A549 (cell line): ENCODE data around the gene CRYGB. TPM values are rescaled to one million over a fixed set of nuclear protein-coding genes. Genes with fewer than 3 reads are reported as not detected.

Experiments
- ATAC-seq, 2 experiments: fragments of 200-7000 bp in 1 of 2; fragments of >200 bp in 1 of 2; cut with Nextera tagmentation in 1 of 2; cut with Tn5 transposase in 1 of 2; 3 replicates each; pipeline versions ENCODE4 v1.8.0 to v1.9.1; 2018 to 2020; ENCODE audit warnings: mild to moderate bottlenecking in 1 of 2, moderate library complexity in 1 of 2
- CTCF ChIA-PET: fragments of 300-600 bp; sonication (Branson Sonifier 250); formaldehyde crosslinking; extraction: SDS; loops from one replicate; lab custom pipeline; 2021; ENCODE audit warnings: antibody characterized with exemption, inconsistent platforms; lab: Yijun Ruan, JAX
- POLR2A ChIA-PET: fragments of 350-600 bp; formaldehyde crosslinking; extraction: SDS; loops from one replicate; lab custom pipeline; 2021; ENCODE audit warnings: antibody characterized with exemption, inconsistent platforms; lab: Yijun Ruan, JAX
- DNase-seq, 2 experiments: peaks; one replicate each; pipeline versions ENCODE4 v3.0.0 to v3.0.0-alpha.2; 2011 to 2016; ENCODE audit warnings: low read depth in 1 of 2, low spot score in 1 of 2
- FAIRE-seq: peaks from 2 replicates; lab custom pipeline; 2011; peaks lifted over from hg19 to GRCh38; lab: Jason Lieb, UNC
- H3K27ac ChIP-seq, 2 experiments: fragments of >200 bp; sonication (Bioruptor Twin); formaldehyde crosslinking; 3 replicates each; pipeline ENCODE4 v1.5.1; 2016 to 2017
- H3K4me1 ChIP-seq: fragments of >200 bp; sonication (Bioruptor Twin); formaldehyde crosslinking; 3 replicates; pipeline ENCODE4 v1.6.1; 2016
- H3K4me2 ChIP-seq: fragments of >200 bp; sonication (Bioruptor Twin); formaldehyde crosslinking; 3 replicates; pipeline ENCODE4 v1.6.1; 2016
- H3K4me3 ChIP-seq: fragments of >200 bp; sonication (Bioruptor Twin); formaldehyde crosslinking; 3 replicates; pipeline ENCODE4 v1.5.1; 2016
- H3K9me3 ChIP-seq: fragments of >200 bp; sonication (Bioruptor Twin); formaldehyde crosslinking; 3 replicates; pipeline ENCODE4 v1.6.1; 2016
- ATOH8 ChIP-seq: fragments of 250-450 bp; sonication (Bioruptor Pico); IDR thresholded peaks from 2 replicates; pipeline ENCODE4 v1.5.0; 2020; ENCODE audit warnings: low read depth, mild to moderate bottlenecking, moderate library complexity
- BCL3 ChIP-seq: fragments of >200 bp; sonication (Bioruptor Twin); formaldehyde crosslinking; IDR thresholded peaks from 3 replicates; pipeline ENCODE4 v1.6.1; 2016
- BHLHE40 ChIP-seq: IDR thresholded peaks from 2 replicates; pipeline ENCODE4 v1.6.1; 2012; ENCODE audit warnings: low read depth, low read length, inconsistent platforms
- CBX2 ChIP-seq: fragments of 200-600 bp; sonication (generic); IDR thresholded peaks from 2 replicates; pipeline ENCODE4 v1.6.1; 2016; ENCODE audit warnings: low read depth, mild to moderate bottlenecking, borderline replicate concordance
- CHD4 ChIP-seq: fragments of 200-600 bp; sonication (generic); IDR thresholded peaks from 2 replicates; pipeline ENCODE4 v1.6.1; 2016; ENCODE audit warnings: antibody characterized with exemption, mild to moderate bottlenecking, borderline replicate concordance
- E2F6 ChIP-seq: IDR thresholded peaks from 2 replicates; pipeline ENCODE4 v1.6.1; 2012; ENCODE audit warnings: low read depth, borderline replicate concordance
- EHF ChIP-seq: fragments of 250-450 bp; sonication (Bioruptor Pico); IDR thresholded peaks from 2 replicates; pipeline ENCODE4 v1.5.0; 2020; ENCODE audit warnings: mild to moderate bottlenecking
- EHMT2 ChIP-seq: fragments of 200-600 bp; sonication (generic); IDR thresholded peaks from 2 replicates; pipeline ENCODE4 v1.6.1; 2016; ENCODE audit warnings: antibody characterized with exemption, low read depth, mild to moderate bottlenecking, moderate library complexity
- ESRRA ChIP-seq: fragments of 150-350 bp; IDR thresholded peaks from 2 replicates; pipeline ENCODE4 v1.6.1; 2014; ENCODE audit warnings: mild to moderate bottlenecking, low read length, borderline replicate concordance
- FOSB ChIP-seq: fragments of 250-450 bp; sonication (Bioruptor Pico); IDR thresholded peaks from 2 replicates; pipeline ENCODE4 v1.5.0; 2020; ENCODE audit warnings: mild to moderate bottlenecking, moderate library complexity
- FOXS1 ChIP-seq: fragments of 250-450 bp; sonication (Bioruptor Pico); IDR thresholded peaks from 2 replicates; pipeline ENCODE4 v1.5.0; 2020; ENCODE audit warnings: mild to moderate bottlenecking, moderate library complexity
- HDAC2 ChIP-seq: fragments of 200-600 bp; sonication (generic); IDR thresholded peaks from 2 replicates; pipeline ENCODE4 v1.6.1; 2016
- HEYL ChIP-seq: fragments of 250-450 bp; sonication (Bioruptor Pico); IDR thresholded peaks from 2 replicates; pipeline ENCODE4 v1.8.0; 2021; ENCODE audit warnings: mild to moderate bottlenecking, moderate library complexity
- JUN ChIP-seq, 2 experiments: fragments of >200 bp; sonication (Bioruptor Twin); formaldehyde crosslinking; IDR thresholded peaks; 2 replicates in 1 of 2; 3 replicates in 1 of 2; pipeline ENCODE4 v1.6.1; 2016 to 2017
- KDM1A ChIP-seq: fragments of 200-600 bp; sonication (generic); IDR thresholded peaks from 2 replicates; pipeline ENCODE4 v1.6.1; 2016; ENCODE audit warnings: low read depth, mild to moderate bottlenecking
- MAFK ChIP-seq: fragments of 450-650 bp; IDR thresholded peaks from 2 replicates; pipeline ENCODE4 v1.6.1; 2014; ENCODE audit not compliant: partially characterized antibody
- MAX ChIP-seq: IDR thresholded peaks from 2 replicates; pipeline ENCODE4 v1.6.1; 2012
- MAZ ChIP-seq: fragments of 150-350 bp; IDR thresholded peaks from 2 replicates; pipeline ENCODE4 v1.6.1; 2014; ENCODE audit warnings: antibody characterized with exemption, low read depth, low read length, borderline replicate concordance
- PBX3 ChIP-seq: IDR thresholded peaks from 2 replicates; pipeline ENCODE4 v1.6.1; 2012
- POLR2A ChIP-seq: IDR thresholded peaks from 2 replicates; pipeline ENCODE4 v1.6.1; 2012; ENCODE audit warnings: mild to moderate bottlenecking, low read length
- RAD21 ChIP-seq, 2 experiments: fragments of >200 bp in 1 of 2; sonication (Bioruptor Twin) in 1 of 2; formaldehyde crosslinking in 1 of 2; IDR thresholded peaks in 1 of 2; conservative IDR thresholded peaks in 1 of 2; 2 replicates in 1 of 2; 3 replicates in 1 of 2; pipeline ENCODE4 v1.6.1; 2012 to 2018; ENCODE audit warnings: inconsistent platforms in 1 of 2
- RARB ChIP-seq: fragments of 250-450 bp; sonication (Bioruptor Pico); IDR thresholded peaks from 2 replicates; pipeline ENCODE4 v1.8.0; 2021; ENCODE audit warnings: mild to moderate bottlenecking, moderate library complexity
- RCOR1 ChIP-seq: fragments of 150-350 bp; IDR thresholded peaks from 2 replicates; pipeline ENCODE4 v1.6.1; 2014; ENCODE audit warnings: antibody characterized with exemption, low read length, low read depth
- RFX5 ChIP-seq: fragments of 450-650 bp; IDR thresholded peaks from 2 replicates; pipeline ENCODE4 v1.7.1; 2014; ENCODE audit warnings: antibody characterized with exemption, mild to moderate bottlenecking, moderate library complexity
- RNF2 ChIP-seq: fragments of 200-600 bp; sonication (generic); IDR thresholded peaks from 2 replicates; pipeline ENCODE4 v1.6.1; 2016; ENCODE audit warnings: low read depth, mild to moderate bottlenecking, antibody characterized with exemption, moderate library complexity, borderline replicate concordance
- USF2 ChIP-seq: fragments of 450-650 bp; IDR thresholded peaks from 2 replicates; pipeline ENCODE4 v1.6.1; 2014; ENCODE audit warnings: antibody characterized with exemption
- ZFP36 ChIP-seq: fragments of 450-650 bp; IDR thresholded peaks from 2 replicates; pipeline ENCODE4 v1.6.1; 2014; ENCODE audit warnings: borderline replicate concordance; ENCODE audit not compliant: partially characterized antibody
- WGBS: methylation state at CpG from one replicate; pipeline ENCODE4 v1.1.6; 2017; ENCODE audit errors: missing lambda C conversion rate; 5-methylcytosine and 5-hydroxymethylcytosine counted together
- polyA plus RNA-seq, 4 experiments: library from polyadenylated mRNA; depleted of rRNA in 3 of 4; stranded (reverse); fragments of >200 nt; fragmentation: RNase III in 1 of 4; extraction: RNeasy Plus Mini Kit Qiagen cat#74134 plus additional on column Dnase treatment in 1 of 4; gene quantifications; 2 replicates in 3 of 4; 3 replicates in 1 of 4; pipeline ENCODE4 v1.2.3, GENCODE V29; 2011 to 2017

CRYGB gene
- polyA plus RNA-seq, 2 of the 4 experiments (the other 2 are of a cell fraction): not detected

GRCh38 chr2:208163489-208163888, 17.5 kb upstream of the CRYGB start, which contains the start of gene CRYGA:
Gene CRYGA, minus strand, starts transcription at chr2:208163589. Its CDS starts 33 bp downstream, at chr2:208163556.
- Histone ChIP-seq H3K4me3 (no peak within 1 kb of the TSS), H3K4me1 (no peaks in the 10 kb centered on the region), H3K27ac (no peak within 1 kb of the TSS), H3K9me3 (no peaks in the 10 kb centered on the region), H3K4me2 (no peak within 1 kb of the TSS)
- FAIRE-seq (no peak), DNase-seq (no peak), ATAC-seq (no peak)
- POLR2A ChIA-PET: no interaction called here
- 40% methylated on average over 2 of the region's 2 CpGs for WGBS
- no peak for TF ChIP-seq FOXS1 (CRISPR knock-in tag)
- TF ChIP-seq EHMT2: no peak
- CTCF ChIA-PET: interaction anchor here (2.1 kb wide), 1 partner anchor 12 kb away, joined by 11 read pairs; no protein-coding TSS in a partner anchor

- H3K4me1 ChIP-seq: no peaks in the 10 kb centered on the region
- H3K27ac ChIP-seq: no peak overlapping the region
- ATAC-seq (no peak), DNase-seq (no peak), FAIRE-seq (no peak)
- H3K4me3 ChIP-seq: no peak overlapping the region
- no peak overlapping the region for H3K4me2 ChIP-seq
- H3K9me3 ChIP-seq: 0 out of 3 replicates have a peak, but pooled peaks cover 2% of the 10 kb centered on the region
- WGBS: 18% methylated on average over 2 of the region's 2 CpGs
- ChIA-PET CTCF (interaction anchor here (1.5 to 2.0 kb wide), 3 partner anchors 13 to 55 kb away, joined by 4 to 8 read pairs (median 4); no protein-coding TSS in a partner anchor), POLR2A (no interaction called here)
- TF ChIP-seq EHF (no peak), POLR2A (no peak), CBX2 (no peak), JUN (IDR thresholded peaks at IDR 0.05) (no peak), MAFK (no peak)
- TF ChIP-seq, all 56 proteins: peak for 0
Measured at GRCh38 chr2:208156439-208156838, 10.5 kb upstream of the CRYGB start.

GRCh38 chr2:208153156-208153555, 7.2 kb upstream of the CRYGB start:
- Histone ChIP-seq H3K4me1 (no peaks in the 10 kb centered on the region), H3K9me3 (0 out of 3 replicates have a peak, but pooled peaks cover 5% of the 10 kb centered on the region), H3K4me2 (no peak overlapping the region), H3K27ac (no peak overlapping the region), H3K4me3 (no peak overlapping the region)
- TF ChIP-seq HEYL (CRISPR knock-in tag): no peak
- TF ChIP-seq FOSB (CRISPR knock-in tag): no peak
- TF ChIP-seq CHD4: no peak
- TF ChIP-seq BHLHE40: no peak
- TF ChIP-seq RNF2: no peak
- TF ChIP-seq RFX5: no peak
- no peak for TF ChIP-seq ZFP36
- no peak for TF ChIP-seq EHMT2
- no peak for TF ChIP-seq USF2
- no peak for TF ChIP-seq POLR2A
- TF ChIP-seq ESRRA: no peak
- TF ChIP-seq E2F6: no peak
- POLR2A ChIA-PET: no interaction called here
- FAIRE-seq (no peak), ATAC-seq (no peak), DNase-seq (no peak)
- CTCF ChIA-PET: interaction anchor here (1.1 kb wide), 1 partner anchor 22 kb away, joined by 3 read pairs; no protein-coding TSS in a partner anchor

GRCh38 chr2:208150956-208151355, 5.0 kb upstream of the CRYGB start:
- CTCF ChIA-PET: no interaction called here
- Histone ChIP-seq H3K4me1 (no peaks in the 10 kb centered on the region), H3K4me2 (no peak overlapping the region), H3K9me3 (0 out of 3 replicates have a peak, but pooled peaks cover 5% of the 10 kb centered on the region), H3K4me3 (no peak overlapping the region), H3K27ac (no peak overlapping the region)
- ATAC-seq (no peak), FAIRE-seq (no peak), DNase-seq (no peak)
- WGBS: 64% methylated on average over 1 of the region's 1 CpG
- POLR2A ChIA-PET: no interaction called here
- TF ChIP-seq ATOH8: no peak
- no peak for TF ChIP-seq MAX
- TF ChIP-seq KDM1A: no peak
- TF ChIP-seq PBX3: no peak
- TF ChIP-seq BCL3: no peak
- no peak for TF ChIP-seq E2F6
- TF ChIP-seq HDAC2: no peak
- TF ChIP-seq RCOR1: no peak
- TF ChIP-seq EHMT2: no peak
- TF ChIP-seq RARB (CRISPR knock-in tag): no peak
- no peak for TF ChIP-seq MAZ
- no peak for TF ChIP-seq RAD21 (conservative IDR thresholded peaks at IDR 0.05 in 1 of 2, IDR thresholded peaks at IDR 0.05 in 1 of 2)
